NCI-H774 (cell line): ENCODE measurements around the gene CDK1.

Experiments used
- DNase-seq: peaks from one replicate; lab custom pipeline; 2025; lab: John Stamatoyannopoulos, UW

The CDK1 gene

DNA sequence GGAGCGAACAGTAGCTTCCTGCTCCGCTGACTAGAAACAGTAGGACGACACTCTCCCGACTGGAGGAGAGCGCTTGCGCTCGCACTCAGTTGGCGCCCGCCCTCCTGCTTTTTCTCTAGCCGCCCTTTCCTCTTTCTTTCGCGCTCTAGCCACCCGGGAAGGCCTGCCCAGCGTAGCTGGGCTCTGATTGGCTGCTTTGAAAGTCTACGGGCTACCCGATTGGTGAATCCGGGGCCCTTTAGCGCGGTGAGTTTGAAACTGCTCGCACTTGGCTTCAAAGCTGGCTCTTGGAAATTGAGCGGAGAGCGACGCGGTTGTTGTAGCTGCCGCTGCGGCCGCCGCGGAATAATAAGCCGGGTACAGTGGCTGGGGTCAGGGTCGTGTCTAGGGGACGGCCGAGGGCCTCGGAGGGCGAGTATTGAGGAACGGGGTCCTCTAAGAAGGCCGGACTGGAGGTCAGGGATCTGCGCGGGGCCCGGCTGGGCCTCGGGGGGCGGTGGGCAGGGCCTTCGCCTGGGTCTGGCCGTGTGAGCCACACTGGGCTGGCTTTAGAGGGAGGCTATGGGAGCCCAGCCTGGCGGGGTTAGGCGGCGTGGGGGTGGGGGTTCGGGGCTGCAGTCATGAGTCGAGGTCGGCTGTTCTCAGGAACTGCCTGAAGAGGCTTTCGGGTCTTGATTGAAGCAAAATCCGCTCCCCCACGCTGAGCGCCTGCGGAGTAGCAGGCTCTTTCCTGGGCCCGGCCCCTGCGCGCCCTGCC, at the start of gene CDK1:
TSS of gene CDK1 (plus strand) at position 265 of the 757 bp plus-strand sequence. CDS start 1,688 bp downstream, outside the sequence.
- DNase-seq: peak; percentile 98

GRCh38 chr10:60729106-60729505, 49.2 kb upstream of the CDK1 start:
- no peak for DNase-seq

GRCh38 chr10:60731134-60731885, 47.0 kb upstream of the CDK1 start:
- DNase-seq: no peak

GRCh38 chr10:60732198-60732806, 46.0 kb upstream of the CDK1 start:
- DNase-seq: no peak

DNA sequence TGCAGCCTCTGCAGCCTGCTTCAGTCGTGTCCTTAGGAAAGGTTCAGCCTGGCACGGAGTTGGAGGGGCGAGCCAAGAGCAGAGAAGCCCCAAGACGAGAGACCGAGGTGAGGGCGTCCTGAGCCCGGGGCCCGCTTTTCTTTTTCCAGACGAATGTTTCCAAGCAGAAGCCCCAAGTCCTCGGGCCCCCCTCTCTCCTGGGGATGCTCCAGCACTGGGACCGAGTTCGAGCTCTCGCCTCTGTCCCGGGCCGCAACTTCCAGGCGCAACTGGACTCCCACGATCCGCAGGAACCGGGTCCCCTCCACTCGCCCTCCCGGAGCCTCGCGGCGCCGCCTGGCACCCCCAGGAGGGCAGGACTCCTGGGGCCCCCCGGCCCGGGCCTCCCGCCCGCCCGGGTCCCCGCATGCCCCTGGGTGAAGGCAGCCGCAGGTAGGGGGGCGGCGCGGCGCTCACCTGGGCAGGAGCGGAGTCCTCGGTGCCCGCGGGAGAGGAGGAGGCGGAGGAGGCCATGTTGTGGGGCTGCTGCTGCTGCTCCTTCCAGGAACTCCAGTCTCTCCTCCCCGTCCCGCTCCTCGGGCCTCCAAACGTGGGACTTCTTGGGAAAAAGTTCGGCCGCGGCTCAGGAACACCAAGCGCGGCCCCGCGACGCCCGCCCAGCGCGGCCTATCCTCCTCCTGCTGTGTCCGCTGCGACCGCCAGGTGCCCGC, 45.3 kb upstream of the CDK1 start:
- DNase-seq: peak; percentile 65

- DNase-seq: no peak
Measured at GRCh38 chr10:60733517-60733822, 44.8 kb upstream of the CDK1 start.

- DNase-seq: no peak
Measured at GRCh38 chr10:60733826-60734225, 44.5 kb upstream of the CDK1 start.

DNA sequence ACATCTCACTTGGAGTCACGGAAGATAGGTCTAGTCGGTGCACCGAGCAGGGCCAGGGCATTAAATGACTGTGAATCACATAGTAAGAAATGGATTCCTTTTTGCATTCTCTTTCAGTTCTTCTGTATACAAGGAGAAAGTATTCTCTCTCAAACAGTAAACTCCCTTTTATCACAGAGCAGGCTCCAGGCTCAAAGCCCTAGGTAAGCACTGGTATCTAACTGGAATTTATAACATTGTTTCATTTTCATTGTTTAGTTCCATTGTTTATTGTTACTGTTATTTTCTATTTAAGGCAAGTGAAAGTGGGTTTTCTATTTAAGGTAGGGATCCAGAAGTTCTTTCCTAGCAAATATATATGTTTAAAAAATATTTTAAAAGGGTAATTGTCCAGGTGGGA, 44.1 kb upstream of the CDK1 start:
- DNase-seq: no peak

DNA sequence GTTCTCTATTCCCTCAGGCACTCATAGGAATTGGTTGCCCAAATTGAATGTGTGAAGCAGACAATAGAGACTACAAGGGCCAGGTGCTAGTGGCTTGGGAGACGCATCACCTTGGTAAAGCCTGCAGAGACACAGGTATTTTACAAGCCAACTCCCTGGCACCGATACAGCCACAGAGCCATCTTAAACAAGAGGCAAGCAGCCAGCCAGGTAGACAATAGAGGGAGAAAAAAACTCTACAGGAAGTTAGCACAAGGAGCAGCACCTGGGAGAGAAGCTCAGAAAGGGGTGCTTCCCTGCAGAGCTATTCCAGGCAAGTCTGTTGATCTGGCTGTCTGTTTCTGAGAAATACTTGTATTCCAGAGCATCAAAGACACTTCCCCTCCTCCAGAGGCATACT, 43.0 kb upstream of the CDK1 start:
- DNase-seq: no peak

DNA sequence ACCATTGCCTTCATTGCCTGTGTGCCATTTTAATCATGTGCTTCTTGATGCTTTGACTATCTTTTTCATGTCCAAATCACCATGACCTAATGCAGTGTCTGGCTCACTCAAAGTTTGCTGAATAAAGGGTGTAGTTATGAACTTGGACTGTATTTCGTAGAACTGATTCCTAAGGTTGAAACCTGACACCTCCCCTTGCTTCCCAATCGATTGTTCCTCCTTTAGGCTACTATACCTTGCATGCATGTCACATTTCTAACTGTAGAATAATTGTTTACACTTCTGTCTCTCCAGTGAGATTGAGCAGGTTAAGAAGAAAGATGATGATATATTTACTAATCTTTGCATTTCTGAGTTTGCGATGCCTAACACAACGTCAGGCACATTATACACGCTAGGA, 41.0 kb upstream of the CDK1 start:
- no peak for DNase-seq

- no peak for DNase-seq
Measured at GRCh38 chr10:60739558-60739957, 38.7 kb upstream of the CDK1 start.

GRCh38 chr10:60742512-60742911, 35.8 kb upstream of the CDK1 start:
- DNase-seq: no peak

GRCh38 chr10:60747817-60748469, 30.3 kb upstream of the CDK1 start:
- no peak for DNase-seq

GRCh38 chr10:60753152-60753551, 25.1 kb upstream of the CDK1 start:
- no peak for DNase-seq

DNA sequence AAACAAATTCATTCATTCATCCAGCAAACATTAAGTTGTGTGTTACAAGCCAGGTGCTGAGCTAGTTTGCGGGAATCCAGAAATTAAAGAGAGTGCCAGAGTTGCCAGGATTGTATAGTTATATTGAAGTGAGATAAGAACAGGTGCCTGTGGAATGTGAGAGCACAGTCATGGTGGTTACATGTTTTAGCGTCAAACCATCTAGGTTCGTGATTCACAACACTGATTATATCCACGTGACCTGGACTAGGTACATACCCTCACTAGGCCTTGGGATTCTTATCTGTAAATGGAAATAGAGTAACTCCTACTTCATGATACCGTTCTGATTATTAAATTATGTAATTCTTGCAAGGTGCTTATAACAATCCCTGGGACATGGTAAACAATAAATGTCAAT, 24.5 kb upstream of the CDK1 start:
- no peak for DNase-seq

DNA sequence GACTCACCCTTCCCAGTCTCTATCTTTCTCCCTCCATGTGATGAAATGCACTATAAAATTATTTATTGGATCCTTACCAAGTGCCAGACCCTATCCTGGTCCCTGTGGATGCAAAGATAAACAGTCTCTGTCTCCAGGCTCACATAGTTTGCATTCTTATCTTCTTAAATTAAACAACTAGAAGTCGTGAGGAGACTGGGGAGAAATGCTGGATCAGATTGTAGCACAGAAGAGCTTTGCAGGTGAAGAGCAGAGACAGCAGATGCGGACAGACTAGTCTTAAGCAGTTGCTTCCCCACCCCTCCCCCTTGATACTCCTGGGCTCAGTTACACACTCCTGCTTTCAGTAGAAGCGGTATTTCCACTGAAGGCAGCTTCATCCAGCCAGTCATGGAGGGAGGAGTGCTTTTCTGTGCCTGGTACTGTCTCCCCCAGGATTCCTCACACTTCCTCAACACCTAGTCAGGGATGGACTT, 20.8 kb upstream of the CDK1 start:
- no peak for DNase-seq

DNA sequence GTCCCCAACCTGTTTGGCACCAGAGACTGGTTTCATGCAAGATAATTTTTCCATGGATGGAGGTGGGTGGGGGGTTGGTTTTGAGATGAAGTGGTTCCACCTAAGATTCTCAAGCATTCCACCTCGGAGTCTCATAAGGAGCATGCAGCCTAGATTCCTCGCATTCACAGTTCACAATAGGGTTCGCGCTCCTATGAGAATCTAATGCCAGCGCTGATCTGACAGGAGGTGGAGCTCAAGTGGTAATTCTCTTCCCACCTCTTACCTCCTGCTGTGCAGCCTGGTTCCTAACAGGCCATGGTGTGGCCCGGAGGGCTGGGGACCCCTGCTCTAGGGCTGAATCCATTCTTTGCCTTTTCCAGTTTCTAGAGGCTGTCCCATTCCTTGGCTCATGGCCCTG, 19.1 kb upstream of the CDK1 start:
- DNase-seq: no peak

GRCh38 chr10:60760711-60761210, 17.5 kb upstream of the CDK1 start:
- no peak for DNase-seq

DNA sequence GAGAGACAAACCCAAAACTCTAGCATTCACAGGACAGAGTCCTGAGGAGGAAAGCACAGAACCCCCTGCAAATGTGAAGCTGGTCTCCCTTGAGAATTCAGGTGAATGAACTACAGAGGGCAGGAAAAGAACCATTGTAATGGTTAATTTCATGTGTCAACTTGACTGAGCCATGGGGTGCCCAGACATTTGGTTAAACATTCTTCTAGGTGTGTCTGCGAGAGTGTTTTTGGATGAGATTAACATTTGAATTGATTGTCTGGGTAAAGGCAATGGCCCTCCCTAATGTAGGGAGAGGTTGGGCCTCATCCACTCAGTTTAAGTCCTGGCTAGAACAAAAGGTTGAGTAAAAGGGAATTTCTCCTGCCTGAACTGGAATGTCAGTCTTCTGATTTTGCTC, 15.7 kb upstream of the CDK1 start:
- no peak for DNase-seq

DNA sequence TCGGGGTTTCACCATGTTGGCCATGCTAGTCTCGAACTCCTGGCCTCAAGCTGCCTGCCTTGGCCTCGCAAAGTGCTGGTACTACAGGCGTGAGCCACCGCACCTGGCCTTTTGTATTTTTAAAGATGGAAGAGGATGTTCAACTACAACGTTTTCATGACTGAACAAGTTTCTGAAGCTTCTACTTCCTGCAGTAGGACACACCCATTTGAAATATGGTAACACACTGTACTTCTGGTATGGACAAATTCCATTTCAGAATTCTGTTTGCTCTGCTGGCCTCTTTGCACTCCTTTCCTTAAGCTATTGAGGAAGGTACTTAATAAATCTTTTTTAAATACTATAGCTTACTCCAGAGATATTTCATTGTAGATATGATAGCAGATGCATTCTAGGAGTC, 10.9 kb upstream of the CDK1 start:
- no peak for DNase-seq

DNA sequence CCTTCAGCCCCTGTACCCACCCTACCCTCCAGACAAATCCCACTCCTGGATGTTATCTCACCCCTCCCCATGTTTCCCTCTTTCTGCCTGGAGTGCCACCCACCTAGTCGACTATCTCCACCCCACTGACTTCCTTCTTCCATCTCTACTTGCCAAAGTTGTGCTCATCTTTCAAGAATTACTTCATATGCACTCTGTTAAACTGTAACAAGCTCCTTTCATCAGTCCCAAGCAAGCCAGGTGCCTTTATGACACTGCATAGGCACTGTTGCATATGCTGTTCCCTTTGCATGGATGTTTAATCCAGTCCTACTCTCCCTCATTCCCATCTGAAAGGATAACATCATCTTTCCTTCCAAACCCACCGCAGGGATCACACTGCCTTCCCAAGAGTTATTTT, 8.9 kb upstream of the CDK1 start:
- no peak for DNase-seq

DNA sequence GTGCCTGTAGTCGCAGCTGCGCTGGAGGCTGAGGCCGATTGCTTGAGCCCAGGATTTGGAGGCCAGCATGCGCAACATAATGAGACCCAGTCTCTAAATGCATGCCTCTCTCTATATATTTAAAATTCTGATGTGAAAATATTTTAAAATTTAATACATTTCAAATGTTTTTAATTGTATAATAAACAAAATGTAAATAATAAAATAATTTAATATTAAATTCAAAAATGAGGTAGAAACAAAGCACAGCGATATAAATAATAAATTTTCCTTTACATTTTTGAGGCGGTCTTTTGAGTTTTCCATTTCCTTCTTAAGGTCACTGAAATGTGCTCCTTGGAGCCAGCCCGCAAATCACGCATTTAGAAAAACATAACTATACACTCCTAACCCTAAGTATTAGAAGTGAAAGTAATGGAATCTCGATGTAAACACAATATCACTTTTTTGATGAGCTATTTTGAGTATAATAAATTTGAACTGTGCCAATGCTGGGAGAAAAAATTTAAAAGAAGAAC, 523 bp upstream of the CDK1 start:
- no peak for DNase-seq
